ENCODE results near the gene SNX19. TPM values are rescaled to one million over a fixed set of nuclear protein-coding genes. Genes with fewer than 3 reads are reported as not detected.
"Not testable (repeated sequence)": the region's sequence is repeated elsewhere in the genome, so short reads cannot be mapped to it uniquely, and the experiment has no call there.

The SNX19 gene
- total and polyA plus RNA-seq, 2 donors, result 37.8 to 54.8 TPM

DNA sequence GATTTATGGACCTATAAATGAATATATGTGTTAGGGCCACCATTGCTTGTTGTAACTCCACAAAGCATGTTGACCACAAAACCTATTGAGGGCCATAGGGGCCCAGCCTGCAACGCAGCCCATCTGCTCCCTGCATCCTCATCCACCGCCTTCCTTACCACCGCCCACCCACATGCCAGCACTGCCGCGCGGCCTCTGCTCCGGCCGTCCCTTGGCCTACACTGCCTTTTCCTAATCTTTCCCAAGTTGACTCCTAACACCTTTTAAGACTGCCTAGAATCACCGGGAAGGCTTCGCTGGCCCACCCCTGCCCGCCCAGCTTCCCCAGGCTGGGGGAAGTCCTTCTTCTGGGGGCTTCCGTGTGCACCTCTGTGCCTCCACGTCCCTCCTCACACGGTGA lies 55.0 kb downstream of the SNX19 start:
- 95% methylated on average over 14 of the region's 14 CpGs for WGBS
- Histone ChIP-seq H3K27ac (ENCODE audit: low read depth) (no peak overlapping the region), H3K4me3 (ENCODE audit: low read depth, low read length) (no peak overlapping the region), H3K36me3 (ENCODE audit: insufficient read depth) (no peaks in the 10 kb centered on the region), H3K4me1 (ENCODE audit: insufficient read depth) (no peaks in the 10 kb centered on the region)
- no peak for DNase-seq (ENCODE audit: extremely low spot score)

DNA sequence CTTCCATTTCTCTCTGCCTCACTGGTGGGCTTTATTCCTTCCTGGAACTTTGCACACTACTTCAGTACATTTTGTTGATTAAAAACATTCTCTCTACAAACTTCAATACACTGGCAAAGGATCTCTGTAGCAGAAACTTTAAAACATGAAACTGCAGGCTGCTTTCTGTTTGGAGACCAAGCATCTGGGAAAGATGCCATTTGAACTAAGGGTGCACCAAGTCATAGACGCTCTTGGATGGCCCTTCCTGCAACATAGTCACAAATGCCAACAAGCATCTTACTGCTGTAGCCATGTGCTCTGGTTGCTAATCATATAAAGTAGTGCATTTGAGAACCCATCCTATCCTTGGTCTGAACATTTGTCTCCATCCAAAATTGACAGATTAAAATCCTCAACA lies 56.4 kb downstream of the SNX19 start:
- Histone ChIP-seq H3K4me1 (ENCODE audit: insufficient read depth) (no peaks in the 10 kb centered on the region), H3K27ac (ENCODE audit: low read depth) (no peak overlapping the region), H3K36me3 (ENCODE audit: insufficient read depth) (no peaks in the 10 kb centered on the region), H3K4me3 (ENCODE audit: low read depth, low read length) (no peak overlapping the region)
- 22% methylated on average over 1 of the region's 1 CpG for WGBS
- DNase-seq (ENCODE audit: extremely low spot score), result no peak

DNA sequence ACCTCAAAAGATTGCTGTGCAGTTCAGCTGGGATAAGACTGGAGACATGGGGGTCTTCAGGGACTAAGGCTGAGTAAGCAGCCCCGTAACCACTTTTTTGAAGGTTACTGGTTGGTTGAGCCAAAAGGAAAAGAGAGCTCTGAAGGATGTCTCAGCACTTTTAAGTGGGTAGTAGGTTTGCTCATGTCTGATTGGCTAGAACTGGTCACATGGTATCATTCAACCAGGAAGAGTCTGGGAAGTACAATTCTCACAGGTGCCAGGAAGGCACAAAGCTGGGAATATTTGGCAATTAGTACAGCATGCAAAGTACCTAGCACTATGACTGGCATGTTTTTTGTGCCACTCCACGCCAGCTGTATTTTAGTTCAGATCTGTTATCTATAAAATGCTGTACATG lies 58.1 kb downstream of the SNX19 start:
- H3K4me3 ChIP-seq (ENCODE audit: low read depth, low read length), result no peak overlapping the region
- DNase-seq (ENCODE audit: extremely low spot score), result no peak
- H3K36me3 ChIP-seq (ENCODE audit: insufficient read depth), result no peaks in the 10 kb centered on the region
- no peak overlapping the region for H3K27ac ChIP-seq (ENCODE audit: low read depth)
- WGBS, result 96% methylated on average over 2 of the region's 2 CpGs
- H3K4me1 ChIP-seq (ENCODE audit: insufficient read depth), result no peaks in the 10 kb centered on the region

DNA sequence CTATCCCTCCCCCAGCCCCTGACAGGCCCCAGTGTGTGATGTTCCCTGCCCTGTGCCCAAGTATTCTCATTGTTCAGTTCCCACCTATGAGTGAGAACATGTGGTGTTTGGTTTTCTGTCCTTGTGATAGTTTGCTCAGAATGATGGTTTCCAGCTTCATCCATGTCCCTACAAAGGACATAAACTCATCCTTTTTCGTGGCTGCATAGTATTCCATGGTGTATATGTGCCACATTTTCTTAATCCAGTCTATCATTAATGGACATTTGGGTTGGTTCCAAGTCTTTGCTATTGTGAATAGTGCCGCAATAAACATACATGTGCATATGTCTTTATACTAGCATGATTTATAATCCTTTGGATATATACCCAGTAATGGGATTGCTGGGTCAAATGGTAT lies 60.6 kb downstream of the SNX19 start:
- not testable (repeated sequence) for DNase-seq (ENCODE audit: extremely low spot score); H3K4me3 ChIP-seq (ENCODE audit: low read depth, low read length); H3K36me3 ChIP-seq (ENCODE audit: insufficient read depth); H3K27ac ChIP-seq (ENCODE audit: low read depth); H3K4me1 ChIP-seq (ENCODE audit: insufficient read depth)
- 91% methylated on average over 2 of the region's 2 CpGs for WGBS

DNA sequence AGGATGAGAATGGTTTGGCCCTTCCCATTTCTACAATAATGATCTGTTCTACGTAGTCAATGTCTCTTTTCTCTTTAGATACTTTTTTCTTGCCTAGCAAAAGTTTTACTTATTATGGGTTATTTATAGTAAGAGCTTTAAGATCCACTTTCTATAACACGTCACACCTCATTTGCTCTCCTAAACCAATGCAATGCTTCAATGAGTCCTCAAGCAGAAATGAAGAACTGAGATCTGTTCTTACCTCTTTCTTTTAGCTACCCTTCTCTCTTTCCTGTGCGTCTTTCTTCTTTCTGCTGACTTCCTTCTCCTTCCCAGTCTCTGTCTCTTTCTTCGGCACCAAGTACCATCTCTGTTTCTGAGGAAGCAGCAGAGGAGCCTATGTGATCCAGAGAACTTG lies 61.8 kb downstream of the SNX19 start:
- H3K4me3 ChIP-seq (ENCODE audit: low read depth, low read length), result no peak overlapping the region
- H3K4me1 ChIP-seq (ENCODE audit: insufficient read depth), result no peaks in the 10 kb centered on the region
- WGBS, result 95% methylated on average over 4 of the region's 4 CpGs
- no peak for DNase-seq (ENCODE audit: extremely low spot score)
- no peaks in the 10 kb centered on the region for H3K36me3 ChIP-seq (ENCODE audit: insufficient read depth)
- H3K27ac ChIP-seq (ENCODE audit: low read depth), result no peak overlapping the region

DNA sequence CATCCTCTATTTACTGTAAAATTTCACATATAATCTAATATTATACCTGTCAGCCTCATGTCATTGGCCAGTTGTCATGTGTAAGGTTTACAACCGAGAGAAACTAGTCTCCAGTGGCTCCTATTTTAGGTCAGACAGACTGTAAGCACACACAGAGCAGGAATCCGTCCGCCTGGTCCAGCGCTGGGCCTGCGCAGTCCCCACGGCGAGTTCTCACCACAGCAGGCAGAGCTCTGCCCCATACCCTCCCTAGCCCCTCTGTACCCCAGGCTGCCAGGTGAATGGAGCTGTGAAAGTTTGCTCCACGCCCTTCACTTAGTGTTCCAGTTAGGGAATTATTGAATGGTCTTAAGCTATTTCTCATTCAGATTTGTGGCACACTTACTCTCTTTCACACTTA lies 63.7 kb downstream of the SNX19 start:
- Histone ChIP-seq H3K4me1 (ENCODE audit: insufficient read depth) (no peaks in the 10 kb centered on the region), H3K36me3 (ENCODE audit: insufficient read depth) (no peaks in the 10 kb centered on the region), H3K4me3 (ENCODE audit: low read depth, low read length) (no peak overlapping the region), H3K27ac (ENCODE audit: low read depth) (no peak overlapping the region)
- WGBS, result 78% methylated on average over 8 of the region's 8 CpGs
- no peak for DNase-seq (ENCODE audit: extremely low spot score)

DNA sequence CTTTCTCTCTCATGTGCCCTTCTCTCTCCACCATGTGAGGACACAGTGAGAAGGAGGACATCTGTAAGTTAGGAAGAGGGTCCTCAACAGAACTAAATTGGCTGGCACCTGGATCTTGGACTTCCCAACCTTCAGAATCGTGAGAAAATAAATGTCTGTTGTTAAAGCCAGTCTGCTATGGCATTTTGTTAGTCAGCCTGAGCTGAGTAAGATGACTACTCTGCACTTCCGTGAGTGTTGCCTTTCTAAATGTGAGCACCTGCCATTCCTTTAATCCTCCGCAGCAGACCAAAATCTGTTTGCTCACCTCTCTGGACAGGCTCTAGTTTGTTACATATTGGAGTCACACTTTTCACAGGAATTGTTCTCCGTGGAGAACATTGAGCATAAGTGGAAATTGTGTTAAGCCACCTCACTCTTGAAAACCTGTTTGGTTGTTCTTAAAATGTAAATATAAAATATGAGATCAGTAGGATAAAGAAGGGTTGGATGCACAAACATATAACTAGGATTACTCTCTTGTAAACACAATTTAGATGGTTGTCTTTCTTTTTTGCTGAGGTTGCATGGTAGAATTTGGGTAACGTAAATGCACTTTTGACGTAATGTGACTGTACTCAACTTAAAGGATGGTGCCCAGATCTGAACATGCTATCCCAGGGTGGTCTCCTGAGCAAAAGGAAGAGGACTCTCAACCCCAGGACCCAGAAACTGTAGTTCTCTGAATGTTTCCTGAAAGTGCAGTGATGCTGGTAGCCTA lies 65.9 kb downstream of the SNX19 start:
- H3K4me1 ChIP-seq (ENCODE audit: insufficient read depth), result no peaks in the 10 kb centered on the region
- H3K27ac ChIP-seq (ENCODE audit: low read depth), result no peak overlapping the region
- H3K4me3 ChIP-seq (ENCODE audit: low read depth, low read length), result no peak overlapping the region
- no peaks in the 10 kb centered on the region for H3K36me3 ChIP-seq (ENCODE audit: insufficient read depth)
- WGBS, result 93% methylated on average over 6 of the region's 6 CpGs
- no peak for DNase-seq (ENCODE audit: extremely low spot score)

DNA sequence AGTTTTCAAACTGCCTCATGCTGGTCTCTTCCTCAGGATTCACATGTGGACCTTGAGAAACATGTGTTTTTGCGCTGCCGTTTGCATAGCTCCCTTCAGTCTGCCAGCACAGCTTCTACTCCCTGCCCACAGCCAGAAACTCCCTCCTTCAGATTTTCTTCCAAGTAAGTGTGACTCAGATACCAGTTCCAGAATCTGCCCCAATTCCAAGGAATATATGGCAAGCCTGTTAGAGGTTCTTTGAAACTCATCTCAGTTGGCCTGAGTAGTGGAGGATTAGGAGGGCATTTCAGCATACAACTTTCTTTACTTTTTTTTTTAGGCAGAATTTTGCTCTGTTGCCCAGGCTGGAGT lies 67.1 kb downstream of the SNX19 start:
- H3K4me3 ChIP-seq (ENCODE audit: low read depth, low read length), result no peak overlapping the region
- DNase-seq (ENCODE audit: extremely low spot score), result no peak
- H3K36me3 ChIP-seq (ENCODE audit: insufficient read depth), result no peaks in the 10 kb centered on the region
- no peaks in the 10 kb centered on the region for H3K4me1 ChIP-seq (ENCODE audit: insufficient read depth)
- WGBS, result 68% methylated on average over 2 of the region's 2 CpGs
- no peak overlapping the region for H3K27ac ChIP-seq (ENCODE audit: low read depth)

DNA sequence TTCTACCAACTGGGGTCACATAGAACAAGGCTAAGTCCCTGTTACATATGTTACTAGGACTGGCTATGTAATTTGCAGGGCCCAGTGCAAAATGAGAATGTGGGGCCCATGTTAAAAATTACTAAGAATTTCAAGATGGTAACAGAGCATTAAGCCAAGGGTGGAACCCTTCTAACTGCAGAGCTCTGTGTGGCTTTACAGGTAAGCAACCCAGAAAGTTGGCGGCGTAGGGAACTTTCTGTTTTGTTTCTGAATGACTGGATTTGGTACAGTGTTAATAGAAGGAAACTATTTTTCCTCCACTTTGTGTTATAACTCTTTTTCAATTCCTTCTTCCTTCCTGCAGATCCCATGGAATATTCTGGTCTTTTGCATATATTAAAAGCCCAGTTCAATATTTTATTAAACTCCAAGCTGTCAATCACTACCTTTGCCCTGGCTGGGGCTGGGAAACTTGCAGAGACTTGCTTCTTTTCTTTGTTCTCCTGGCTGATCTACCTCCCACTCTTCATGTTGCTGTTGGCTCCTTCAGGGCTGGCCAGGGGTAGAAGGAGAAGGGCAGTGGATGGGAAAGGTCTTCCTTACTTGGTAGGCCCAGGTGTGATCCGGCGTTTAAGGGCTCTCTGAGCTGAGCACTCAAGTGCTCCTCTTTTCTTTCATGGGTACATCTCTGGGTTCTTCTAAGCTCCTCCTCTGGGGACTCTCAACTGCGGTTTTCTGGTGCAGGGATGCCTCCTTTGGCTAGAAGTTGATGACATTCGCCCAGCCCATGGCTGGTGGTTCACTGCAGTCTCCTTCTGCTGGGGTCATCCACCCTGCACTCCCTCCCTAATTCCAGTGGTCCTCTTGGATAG lies 67.7 kb downstream of the SNX19 start:
- no peak overlapping the region for H3K27ac ChIP-seq (ENCODE audit: low read depth)
- WGBS, result 81% methylated on average over 6 of the region's 6 CpGs
- no peak overlapping the region for H3K4me3 ChIP-seq (ENCODE audit: low read depth, low read length)
- H3K4me1 ChIP-seq (ENCODE audit: insufficient read depth), result no peaks in the 10 kb centered on the region
- DNase-seq (ENCODE audit: extremely low spot score), result no peak
- no peaks in the 10 kb centered on the region for H3K36me3 ChIP-seq (ENCODE audit: insufficient read depth)

DNA sequence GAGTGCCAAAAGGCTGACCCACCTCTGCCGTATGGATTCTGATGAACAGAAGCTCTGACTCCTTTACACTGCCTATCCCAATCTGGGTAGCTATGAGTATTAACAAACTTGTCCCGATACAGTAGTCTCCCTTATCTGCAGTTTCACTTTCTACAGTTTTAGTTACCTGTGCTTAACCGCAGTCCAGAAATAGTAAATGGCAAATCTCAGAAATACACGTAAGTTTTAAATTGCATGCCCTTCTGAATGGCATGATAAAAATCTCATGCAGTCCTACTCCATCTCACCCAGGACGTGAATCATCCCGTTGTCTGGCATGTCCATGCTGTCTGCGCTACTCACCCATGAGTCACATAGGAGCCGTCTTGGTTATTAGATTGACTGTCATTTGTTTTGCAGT lies 68.8 kb downstream of the SNX19 start:
- no peaks in the 10 kb centered on the region for H3K36me3 ChIP-seq (ENCODE audit: insufficient read depth)
- no peak overlapping the region for H3K4me3 ChIP-seq (ENCODE audit: low read depth, low read length)
- no peak overlapping the region for H3K27ac ChIP-seq (ENCODE audit: low read depth)
- 68% methylated on average over 8 of the region's 8 CpGs for WGBS
- H3K4me1 ChIP-seq (ENCODE audit: insufficient read depth), result no peaks in the 10 kb centered on the region
- DNase-seq (ENCODE audit: extremely low spot score), result no peak

DNA sequence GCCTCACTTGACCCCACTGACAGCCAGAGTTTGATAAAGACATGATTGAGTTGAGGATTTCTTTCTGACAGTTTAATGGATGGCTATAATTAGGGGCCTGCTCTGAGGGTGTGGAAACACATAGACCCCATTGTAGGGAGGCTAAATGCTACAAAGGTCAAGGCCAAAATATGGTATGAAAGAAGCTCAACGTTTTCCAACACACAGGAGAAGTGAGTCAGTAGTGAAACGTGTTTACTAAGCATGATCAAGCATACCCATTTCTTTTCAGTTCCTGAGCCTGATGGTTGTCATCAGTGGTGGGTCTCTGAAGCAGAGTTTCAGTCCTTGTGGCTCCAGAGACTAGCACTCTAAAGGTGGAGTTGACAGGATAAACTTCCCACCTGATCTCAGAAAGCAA lies 69.7 kb downstream of the SNX19 start:
- WGBS, result 70% methylated on average over 2 of the region's 2 CpGs
- no peak overlapping the region for H3K4me3 ChIP-seq (ENCODE audit: low read depth, low read length)
- DNase-seq (ENCODE audit: extremely low spot score), result no peak
- no peaks in the 10 kb centered on the region for H3K4me1 ChIP-seq (ENCODE audit: insufficient read depth)
- H3K27ac ChIP-seq (ENCODE audit: low read depth), result no peak overlapping the region
- H3K36me3 ChIP-seq (ENCODE audit: insufficient read depth), result no peaks in the 10 kb centered on the region

DNA sequence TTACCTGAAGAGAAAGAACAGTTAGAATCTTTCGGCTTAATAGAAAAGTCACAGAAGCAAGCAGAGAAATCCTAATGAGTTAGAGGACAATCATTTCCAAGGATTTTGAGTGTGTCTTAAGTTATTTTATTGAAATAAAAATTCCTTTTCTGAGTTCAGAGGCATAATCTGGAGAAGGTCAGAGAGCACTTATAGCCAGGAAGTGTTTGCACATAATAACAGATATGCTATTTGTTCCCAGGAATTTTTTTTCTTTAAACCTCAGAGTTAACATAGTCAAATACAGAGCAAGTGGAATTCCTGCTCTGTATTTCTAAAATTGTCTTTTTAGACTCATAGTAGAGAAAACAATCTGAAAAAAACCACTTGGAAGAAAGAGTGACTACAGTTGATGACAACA lies 74.3 kb downstream of the SNX19 start:
- no peak overlapping the region for H3K4me3 ChIP-seq (ENCODE audit: low read depth, low read length)
- no peaks in the 10 kb centered on the region for H3K36me3 ChIP-seq (ENCODE audit: insufficient read depth)
- DNase-seq (ENCODE audit: extremely low spot score), result no peak
- WGBS, result 94% methylated on average over 1 of the region's 1 CpG
- no peaks in the 10 kb centered on the region for H3K4me1 ChIP-seq (ENCODE audit: insufficient read depth)
- H3K27ac ChIP-seq (ENCODE audit: low read depth), result no peak overlapping the region

DNA sequence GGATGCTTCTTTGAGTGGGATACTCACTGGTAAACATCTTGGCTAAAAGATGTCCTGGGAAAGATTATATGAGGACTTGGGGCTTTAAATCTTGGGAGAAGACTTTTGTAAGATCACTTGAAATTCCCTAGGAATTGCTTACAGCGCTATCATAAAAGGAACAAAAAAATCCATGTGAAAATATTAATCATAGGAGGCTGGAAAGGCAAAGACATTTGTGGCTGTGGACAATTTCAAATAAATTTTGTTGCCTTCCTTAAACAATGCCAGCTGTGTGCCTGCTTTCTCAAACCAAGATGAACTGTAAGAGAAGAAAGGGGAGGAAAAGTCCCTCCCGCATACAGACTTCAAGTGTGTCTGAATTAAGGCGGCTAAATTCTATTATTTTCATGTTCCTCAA lies 75.6 kb downstream of the SNX19 start:
- no peak overlapping the region for H3K4me3 ChIP-seq (ENCODE audit: low read depth, low read length)
- no peak for DNase-seq (ENCODE audit: extremely low spot score)
- 57% methylated on average over 3 of the region's 3 CpGs for WGBS
- H3K36me3 ChIP-seq (ENCODE audit: insufficient read depth), result no peaks in the 10 kb centered on the region
- no peaks in the 10 kb centered on the region for H3K4me1 ChIP-seq (ENCODE audit: insufficient read depth)
- H3K27ac ChIP-seq (ENCODE audit: low read depth), result no peak overlapping the region

DNA sequence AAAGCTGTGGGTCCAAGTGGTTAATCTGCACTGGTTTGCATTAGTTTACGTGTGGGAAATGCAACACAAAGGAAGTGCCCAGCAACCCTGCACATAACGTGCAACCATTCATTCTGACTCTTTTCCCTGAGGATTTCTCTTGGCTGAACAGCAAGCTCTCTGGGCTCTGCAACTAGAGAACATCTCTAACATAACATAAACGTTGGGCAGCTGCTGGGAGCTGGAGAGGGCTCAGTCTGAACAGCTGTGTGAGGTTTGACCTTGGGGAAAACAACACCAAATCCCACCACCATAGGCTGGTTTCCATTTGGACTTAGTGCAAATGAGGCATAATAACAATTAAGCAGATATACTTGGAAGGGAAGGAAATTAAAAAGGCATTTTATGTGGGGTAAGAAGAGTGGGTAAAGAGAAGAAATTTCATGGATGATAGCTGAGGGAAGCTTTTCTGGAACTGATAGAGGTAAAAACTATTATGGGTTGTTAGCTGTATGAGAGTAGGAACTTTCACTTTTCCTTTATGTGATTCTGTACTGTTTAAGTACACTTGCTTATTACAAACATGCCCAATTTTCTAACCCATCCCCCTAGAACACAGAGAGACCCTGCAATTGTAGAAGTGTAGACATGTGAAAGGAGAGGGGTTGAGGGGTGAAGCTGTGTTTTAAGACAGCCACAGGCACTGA lies 76.2 kb downstream of the SNX19 start:
- H3K27ac ChIP-seq (ENCODE audit: low read depth), result peak overlapping the region; percentile 16
- H3K36me3 ChIP-seq (ENCODE audit: insufficient read depth), result no peaks in the 10 kb centered on the region
- no peaks in the 10 kb centered on the region for H3K4me1 ChIP-seq (ENCODE audit: insufficient read depth)
- no peak for DNase-seq (ENCODE audit: extremely low spot score)
- no peak overlapping the region for H3K4me3 ChIP-seq (ENCODE audit: low read depth, low read length)
- WGBS, result 23% methylated on average over 3 of the region's 3 CpGs

Data from urinary bladder (tissue), 4 donors.